GM13976 (cell line): ENCODE measurements around the gene NGB.

Experiments used
- DNase-seq: peaks from one replicate; pipeline ENCODE4 v3.0.0; 2012; ENCODE audit warnings: low spot score
- CTCF ChIP-seq: IDR thresholded peaks from 2 replicates; pipeline ENCODE4 v1.5.1; 2012; ENCODE audit warnings: borderline replicate concordance, mild to moderate bottlenecking; ENCODE audit not compliant: insufficient read depth; ENCODE audit errors: extremely low read depth, missing control alignments, control extremely low read depth
- in situ Hi-C: fragments of 300-500 bp; cut with MboI; formaldehyde crosslinking; loops from one replicate; pipeline ENCODE4 v1.12.0; 2022; ENCODE audit warnings: low sequenced_read_pairs, mixed read lengths, inconsistent platforms; ENCODE audit not compliant: unreplicated experiment

NGB gene

GRCh38 chr14:77230914-77231313 is 40.1 kb downstream of the NGB start:
- in situ Hi-C loops = no loop called here
- DNase-seq = no peak
- TF ChIP-seq CTCF = no peak

- no peak for DNase-seq
- in situ Hi-C loops = no loop called here
- TF ChIP-seq CTCF = no peak
These were observed 43.0 kb downstream of the NGB start for GRCh38 chr14:77228056-77228455.

- no peak for DNase-seq
- no peak for TF ChIP-seq CTCF
- in situ Hi-C loops = no loop called here
These were observed 45.0 kb downstream of the NGB start for GRCh38 chr14:77225892-77226557.

- no peak for DNase-seq
- in situ Hi-C loops = no loop called here
- no peak for TF ChIP-seq CTCF
These were observed 45.8 kb downstream of the NGB start for GRCh38 chr14:77225254-77225653.

- TF ChIP-seq CTCF = no peak
- in situ Hi-C loops = no loop called here
- no peak for DNase-seq
These were observed 46.8 kb downstream of the NGB start for GRCh38 chr14:77224212-77224611.

GRCh38 chr14:77222546-77223225 is 48.3 kb downstream of the NGB start:
- TF ChIP-seq CTCF = no peak
- no peak for DNase-seq
- in situ Hi-C loops = no loop called here
